Limb (tissue), 2 donors: ENCODE results near the gene SAE1.
A peak's percentile ranks its signal among the peaks of the same experiment; 100 is the strongest.

Experiments used
- DNase-seq, 2 donors: peaks; one replicate each; pipeline ENCODE4 v3.0.0-alpha.2; 2016; ENCODE audit errors: extremely low spot score in 2 of 2

SAE1 gene

DNA sequence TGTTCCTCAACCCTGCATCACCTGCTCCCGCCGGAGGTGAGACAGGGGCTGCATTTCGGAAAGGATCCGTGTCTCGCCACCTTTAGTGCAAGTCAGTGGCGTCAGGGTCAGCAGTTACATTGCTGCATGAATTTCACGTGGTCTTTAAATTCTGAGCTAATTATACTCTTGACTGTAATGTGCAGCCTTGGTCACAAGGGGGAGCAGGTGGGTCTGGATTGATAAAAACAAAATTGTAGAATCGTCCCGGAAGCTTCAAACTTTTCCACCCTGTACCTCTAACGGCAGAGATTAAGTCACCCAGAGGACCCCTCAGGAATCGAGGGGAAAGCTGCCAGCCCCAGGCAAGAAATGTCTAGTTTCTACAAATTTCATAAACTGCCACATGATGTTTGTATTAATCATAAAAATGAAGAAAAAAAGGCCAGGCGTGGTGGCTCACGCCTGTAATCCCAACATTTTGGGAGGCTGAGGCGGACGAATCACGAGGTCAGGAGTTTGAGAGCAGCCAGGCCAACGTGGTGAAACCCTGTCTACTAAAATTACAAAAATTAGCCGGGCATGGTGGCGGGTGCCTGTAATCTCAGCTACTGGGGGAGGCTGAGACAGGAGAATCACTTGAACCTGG is 80.2 kb downstream of the SAE1 start:
- peak; percentile 71 to 81 for DNase-seq

DNA sequence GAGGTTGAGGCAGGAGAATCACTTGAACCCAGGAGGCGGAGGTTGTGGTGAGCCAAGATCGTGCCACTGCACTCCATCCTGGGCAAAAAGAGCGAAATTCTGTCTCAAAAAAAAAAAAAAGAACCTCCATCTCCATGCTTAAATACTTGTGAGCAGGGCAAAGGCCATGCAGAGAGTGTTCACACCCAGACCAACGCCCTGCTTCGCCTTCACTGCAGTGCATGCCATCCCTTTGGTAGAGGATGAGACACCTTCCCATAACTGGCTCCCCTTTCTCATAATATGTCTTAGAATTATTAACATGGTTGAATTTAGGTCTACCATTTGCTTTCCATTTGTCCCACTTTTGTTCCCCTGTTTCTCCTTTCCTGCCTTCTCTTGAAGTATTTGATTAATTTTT is 84.9 kb downstream of the SAE1 start:
- DNase-seq = no peak

DNA sequence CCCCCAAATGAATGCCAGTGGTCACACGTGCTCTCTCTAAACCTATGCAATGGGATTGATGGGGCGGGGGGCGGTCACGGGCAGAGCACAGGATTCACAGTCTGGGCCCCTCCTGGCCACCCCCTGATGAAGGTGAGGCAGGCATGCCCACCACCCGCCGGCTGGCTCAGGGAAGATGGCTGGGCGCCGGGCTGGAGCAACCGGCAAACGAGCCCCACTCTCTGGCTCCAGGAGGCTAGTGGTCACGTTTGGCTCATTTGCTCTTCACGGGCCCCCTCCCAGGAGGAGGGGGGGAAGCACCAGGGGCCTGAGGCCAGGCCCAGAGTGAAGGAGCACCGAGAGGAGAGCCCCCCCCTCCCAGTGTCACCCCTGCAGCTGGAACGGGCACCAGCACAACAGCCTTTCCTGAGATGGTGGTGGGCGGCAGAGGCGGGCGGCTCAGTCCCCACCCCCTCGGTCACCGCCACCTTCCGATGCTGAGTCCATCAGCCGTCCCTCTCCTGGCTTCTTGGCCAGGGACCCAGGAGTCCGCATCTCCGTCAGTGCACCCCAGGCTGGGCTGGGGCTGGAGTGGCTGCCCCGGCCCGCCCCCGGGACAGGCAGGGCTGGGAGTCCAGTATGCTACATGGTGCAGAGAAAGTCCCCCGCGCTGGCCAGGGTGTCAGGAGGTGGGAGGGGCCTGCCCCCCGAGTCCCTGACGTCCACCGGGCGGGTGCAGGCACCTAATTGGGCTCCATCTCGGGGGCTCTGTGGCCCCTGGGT is 90.6 kb downstream of the SAE1 start:
- DNase-seq = no peak

DNA sequence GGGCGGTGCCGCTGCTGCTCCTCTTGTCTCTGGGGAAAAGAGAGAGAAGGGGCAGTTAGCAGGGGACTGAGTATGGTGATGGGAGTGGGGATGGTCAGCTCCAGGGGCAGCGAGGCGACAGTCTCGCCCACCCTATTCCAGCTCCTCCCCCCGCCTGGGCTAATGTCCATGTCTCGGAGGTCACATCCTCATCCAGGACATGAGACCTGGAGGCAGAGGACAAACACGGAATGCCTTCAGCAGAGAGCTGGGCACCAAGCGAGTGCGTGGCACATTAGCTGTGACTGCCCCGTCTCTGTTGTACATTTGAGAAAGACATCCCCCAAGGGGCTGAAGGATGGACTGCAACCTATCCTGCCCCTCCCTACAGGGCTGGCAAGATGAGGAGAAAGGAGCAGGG is 91.3 kb downstream of the SAE1 start:
- DNase-seq = no peak

DNA sequence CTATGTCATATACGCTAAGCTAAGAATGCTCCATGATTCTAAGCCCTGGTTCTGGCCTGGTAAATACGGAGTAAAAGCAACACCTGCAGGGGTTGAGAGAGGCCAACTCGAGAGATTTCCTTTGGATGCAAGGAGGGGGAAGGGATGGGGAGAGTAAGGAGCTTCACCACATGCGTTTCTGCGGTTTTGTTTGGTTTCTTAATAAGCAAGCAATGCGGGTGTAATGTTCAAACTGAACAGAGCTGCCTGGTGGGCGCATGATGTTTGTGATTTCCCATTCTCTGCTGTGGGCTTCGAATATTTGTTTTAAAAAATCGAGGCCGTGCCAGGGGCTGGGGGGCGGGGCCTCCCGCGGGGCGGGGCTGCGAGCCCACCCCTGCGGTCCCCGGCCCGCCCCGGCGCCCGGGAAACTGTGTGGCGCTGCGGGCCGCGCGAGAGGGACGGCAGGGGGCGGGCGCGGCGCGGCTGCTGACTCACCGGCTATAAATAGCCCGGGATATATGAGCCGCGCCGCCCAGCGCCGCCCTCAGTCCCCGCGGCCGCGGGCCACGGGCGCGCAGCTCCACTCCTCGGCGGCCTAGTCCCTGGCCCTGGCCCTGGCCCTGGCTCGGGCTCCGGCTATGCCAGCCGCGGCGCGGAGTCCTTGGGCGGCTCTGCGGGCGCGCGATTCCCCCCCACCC is 95.3 kb downstream of the SAE1 start:
- peak; percentile 91 to 94 for DNase-seq

DNA sequence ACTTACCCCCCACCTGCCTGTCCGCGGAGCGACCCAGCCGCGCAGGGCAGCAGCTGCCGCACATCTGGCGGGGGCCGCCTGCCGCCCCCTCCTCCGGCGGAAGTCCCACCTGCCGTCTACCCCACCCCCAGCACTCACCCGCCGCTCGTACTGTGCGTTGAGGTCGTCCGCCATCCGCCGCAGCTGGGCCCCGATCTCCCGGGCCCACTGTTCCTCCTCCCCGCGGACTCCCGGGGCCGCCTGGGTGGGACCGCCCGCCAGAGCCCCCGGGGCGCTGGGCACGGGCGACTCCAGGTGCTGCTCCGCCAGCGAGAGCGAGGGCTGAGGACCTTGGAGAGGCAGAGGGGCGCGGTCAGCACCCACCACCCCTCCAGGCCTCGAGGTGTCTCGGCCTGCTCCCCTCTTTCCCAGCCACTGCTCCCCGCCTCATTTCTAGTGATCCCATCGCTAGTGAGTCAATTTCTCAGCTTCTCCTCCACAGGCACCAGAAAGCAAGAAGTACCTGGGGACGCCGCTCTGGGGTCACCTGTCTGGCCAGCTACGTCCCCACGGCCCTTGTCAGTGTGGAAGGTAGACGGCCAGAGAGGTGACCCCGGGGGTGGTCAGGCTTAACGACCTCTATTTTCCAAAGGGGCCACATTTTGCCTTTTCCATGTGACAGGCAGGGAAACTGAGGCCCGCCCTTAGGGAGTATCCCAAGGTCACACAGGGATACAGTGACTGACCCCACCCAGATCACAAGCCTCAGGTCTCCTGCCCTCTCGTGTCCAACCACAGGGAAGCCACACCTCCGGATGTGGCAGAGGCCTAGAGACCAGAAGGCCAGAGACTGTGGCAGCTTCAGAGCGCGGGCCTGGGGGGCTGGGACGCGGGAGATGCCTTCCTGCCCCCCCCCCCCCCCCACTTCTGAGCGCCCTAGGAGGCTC is 96.1 kb downstream of the SAE1 start:
- DNase-seq = peak in 1 of 2 donors; percentile 63

- peak in 1 of 2 donors; percentile 79 for DNase-seq
Observed at GRCh38 chr19:47227352-47228167, 96.9 kb downstream of the SAE1 start.

DNA sequence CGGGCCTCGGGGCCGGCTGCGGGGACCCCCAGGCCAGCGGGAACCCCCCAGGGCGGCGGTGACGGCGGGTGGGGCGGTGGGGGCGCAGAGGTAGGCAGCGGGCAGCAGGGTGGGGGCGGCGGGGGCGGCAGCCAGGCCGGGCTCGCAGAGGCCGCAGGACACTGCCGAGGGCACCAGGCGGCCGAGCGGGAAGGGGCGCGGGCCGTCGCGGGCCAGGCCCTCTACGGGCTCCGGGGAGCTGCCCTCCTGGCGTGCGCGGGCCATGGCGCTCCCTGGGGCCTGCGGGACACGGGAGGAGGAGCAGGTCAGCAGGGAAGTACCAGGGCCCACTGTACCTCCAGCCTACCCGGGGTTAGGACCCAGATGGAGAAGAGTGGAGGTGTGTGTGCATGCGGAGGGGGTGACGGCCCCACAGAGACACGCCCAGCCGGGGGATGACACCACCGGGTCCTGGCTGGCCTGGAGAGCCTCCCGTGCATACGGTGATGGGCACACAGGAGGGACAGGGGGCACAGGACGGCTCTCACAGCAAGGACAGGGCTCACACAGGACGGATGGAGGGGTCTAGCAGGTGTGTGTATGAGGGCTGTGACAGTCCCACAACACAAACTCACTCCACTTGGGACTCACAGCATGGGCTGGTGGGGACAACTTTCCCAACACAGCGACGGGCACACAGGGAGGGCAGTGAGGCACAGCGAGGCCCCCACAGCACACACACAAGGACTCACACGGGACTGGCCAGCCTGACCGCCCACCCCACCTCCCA is 97.7 kb downstream of the SAE1 start:
- peak in 1 of 2 donors; percentile 46 for DNase-seq

DNA sequence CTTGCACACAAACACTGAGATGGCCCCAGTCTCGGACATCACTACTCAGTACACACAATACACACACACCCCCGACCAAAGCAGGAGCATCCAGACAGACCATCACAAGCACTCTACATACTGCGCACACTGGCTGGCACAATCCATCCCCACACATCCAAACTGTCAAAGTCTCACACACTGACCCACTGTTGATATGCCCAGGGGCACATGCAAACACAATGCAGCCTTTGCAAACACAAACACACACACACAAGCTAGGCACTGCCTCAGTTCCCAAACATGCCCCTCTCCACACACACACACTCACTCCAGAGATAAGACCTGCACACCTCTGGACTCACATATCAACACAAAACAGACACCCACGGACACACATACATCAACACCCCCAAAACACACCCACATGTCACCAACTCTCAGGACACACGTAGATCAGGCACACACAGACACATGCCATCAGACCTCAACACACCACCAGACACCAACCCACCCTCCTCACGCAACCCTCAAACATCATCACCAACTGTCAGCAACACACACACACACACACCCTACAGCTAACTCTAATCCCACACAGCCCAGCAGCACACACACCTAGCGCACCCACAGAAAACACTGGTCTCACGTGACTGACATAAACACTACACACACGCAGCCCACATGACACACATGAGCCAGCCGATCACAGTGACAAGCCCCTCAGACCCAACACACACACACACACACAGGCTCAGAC is 98.5 kb downstream of the SAE1 start:
- DNase-seq = no peak

GRCh38 chr19:47229676-47230053 is 99.0 kb downstream of the SAE1 start:
- DNase-seq = peak in 1 of 2 donors; percentile 51

- DNase-seq = peak in 1 of 2 donors; percentile 83
Observed at GRCh38 chr19:47230054-47230920, 99.7 kb downstream of the SAE1 start.

- DNase-seq = no peak
Observed at GRCh38 chr19:47230921-47231214, 100.2 kb downstream of the SAE1 start, which contains the start of gene BBC3. TSS of gene BBC3 (minus strand) at chr19:47231199. CDS start at chr19:47228431, 2,768 bp downstream.

DNA sequence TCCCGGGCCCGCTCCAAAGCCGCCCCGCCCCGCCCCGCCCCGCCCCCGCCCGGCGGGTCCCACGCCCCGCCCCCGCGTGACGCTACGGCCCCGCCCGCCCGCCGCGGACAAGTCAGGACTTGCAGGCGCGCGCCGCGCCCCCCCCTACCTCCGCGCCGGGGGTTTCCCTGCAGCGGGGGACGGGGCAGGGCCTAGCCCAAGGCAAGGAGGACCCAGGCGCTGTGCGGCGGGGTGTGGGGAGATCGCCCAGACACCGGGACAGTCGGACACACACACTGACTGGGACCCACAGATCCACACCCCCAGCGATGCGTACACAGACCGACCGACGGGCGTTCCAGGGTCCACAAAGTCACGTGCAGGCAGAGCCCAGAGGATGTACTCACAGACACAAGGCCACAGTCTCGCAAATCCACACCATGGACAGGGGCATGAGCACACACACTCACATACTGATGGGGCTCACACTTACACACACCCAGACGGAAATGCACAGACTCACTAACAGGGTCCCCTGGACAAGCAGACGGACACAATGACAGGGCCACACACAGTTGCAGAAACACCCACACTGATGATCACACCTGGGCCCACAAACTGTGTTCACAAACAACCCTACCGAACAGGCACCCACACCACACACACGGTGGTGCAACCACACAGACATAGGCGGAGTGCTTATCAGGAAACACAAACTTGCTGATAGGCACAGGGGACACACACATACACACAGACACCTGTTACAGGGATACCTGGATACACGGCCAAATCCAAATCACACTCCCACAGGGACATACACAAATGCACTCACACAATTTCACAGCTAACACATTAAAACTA is 100.8 kb downstream of the SAE1 start:
- DNase-seq = peak; percentile 61 to 90

DNA sequence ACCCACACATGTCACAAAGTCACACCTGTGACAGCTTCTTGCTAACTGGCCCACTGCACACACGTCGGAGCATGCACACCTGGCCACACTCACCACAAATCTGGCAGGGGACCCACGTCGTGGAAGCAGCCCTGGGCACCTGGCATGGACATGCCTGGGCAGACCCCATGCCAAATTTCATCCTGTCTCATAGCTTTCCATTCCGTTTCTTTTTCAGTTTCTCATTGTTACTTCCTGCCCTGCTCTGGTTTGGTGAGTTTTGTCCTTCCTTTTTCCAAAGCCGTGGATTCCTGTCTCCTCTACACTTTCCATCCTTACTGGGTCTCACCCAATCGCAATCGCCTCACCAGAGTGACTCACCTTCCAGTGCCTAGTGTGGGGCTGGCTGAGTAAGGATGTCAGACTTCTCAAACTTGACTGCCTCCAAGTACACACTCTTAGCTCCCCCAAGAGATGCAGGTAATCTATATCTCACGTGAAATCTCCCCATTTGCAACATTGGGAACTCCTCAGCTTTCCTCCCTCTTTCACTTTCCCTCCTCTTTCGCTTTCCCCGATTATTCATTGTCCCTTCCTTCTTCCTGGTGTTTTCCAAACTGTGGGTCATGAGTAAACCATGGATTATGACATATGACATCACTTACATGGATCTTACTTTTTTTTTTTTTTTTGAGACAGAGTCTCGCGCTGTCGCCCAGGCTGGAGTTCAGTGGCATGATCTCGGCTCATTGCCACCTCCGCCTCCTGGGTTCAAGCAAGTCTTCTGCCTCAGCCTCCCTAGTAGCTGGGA is 102.0 kb downstream of the SAE1 start:
- DNase-seq = no peak

- no peak for DNase-seq
Observed at GRCh38 chr19:47236072-47236675, 105.5 kb downstream of the SAE1 start.

DNA sequence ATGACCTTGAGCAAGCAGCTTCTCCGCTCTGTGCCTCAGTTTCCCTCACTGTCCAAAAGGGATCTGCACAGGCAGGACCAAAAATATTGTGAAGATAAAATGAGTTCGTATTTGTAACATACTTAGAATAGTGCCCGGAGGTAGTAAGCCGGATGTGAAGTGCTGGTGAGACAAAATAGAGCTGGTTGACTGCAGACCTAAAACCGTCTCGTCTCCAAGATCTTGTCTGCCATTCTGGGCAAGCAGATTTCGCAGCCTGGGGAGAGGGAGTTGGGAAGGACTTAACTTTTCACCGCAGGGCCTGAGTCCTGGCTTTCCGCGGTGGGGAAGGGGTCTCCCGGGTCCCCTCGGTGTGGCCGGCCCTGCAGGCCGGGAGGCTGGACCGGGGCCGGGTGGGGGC is 108.5 kb downstream of the SAE1 start:
- DNase-seq = peak in 1 of 2 donors; percentile 48
